ENCODE data around the gene DIP2C.

DIP2C gene

DNA sequence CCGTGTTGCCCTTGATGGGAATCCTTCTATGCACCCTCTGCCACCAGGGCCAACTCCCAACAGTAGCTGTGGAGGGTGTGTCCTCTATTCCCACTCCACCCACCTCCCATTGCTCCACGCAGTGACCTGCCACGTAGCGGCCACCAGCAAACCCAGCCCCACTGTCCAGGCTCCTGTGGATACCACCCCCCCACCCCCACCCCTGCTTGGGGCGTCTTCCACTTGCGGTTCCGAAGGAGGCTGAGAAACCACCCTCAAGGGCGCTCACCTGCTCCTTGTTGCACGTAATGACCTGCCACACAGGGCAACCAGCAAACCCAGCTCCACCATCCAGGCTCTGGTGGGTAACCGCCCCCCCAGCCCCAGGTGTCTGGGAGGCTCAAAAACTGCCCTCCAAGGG, 72.0 kb downstream of the DIP2C start:
- TF ChIP-seq, protein P1, sequence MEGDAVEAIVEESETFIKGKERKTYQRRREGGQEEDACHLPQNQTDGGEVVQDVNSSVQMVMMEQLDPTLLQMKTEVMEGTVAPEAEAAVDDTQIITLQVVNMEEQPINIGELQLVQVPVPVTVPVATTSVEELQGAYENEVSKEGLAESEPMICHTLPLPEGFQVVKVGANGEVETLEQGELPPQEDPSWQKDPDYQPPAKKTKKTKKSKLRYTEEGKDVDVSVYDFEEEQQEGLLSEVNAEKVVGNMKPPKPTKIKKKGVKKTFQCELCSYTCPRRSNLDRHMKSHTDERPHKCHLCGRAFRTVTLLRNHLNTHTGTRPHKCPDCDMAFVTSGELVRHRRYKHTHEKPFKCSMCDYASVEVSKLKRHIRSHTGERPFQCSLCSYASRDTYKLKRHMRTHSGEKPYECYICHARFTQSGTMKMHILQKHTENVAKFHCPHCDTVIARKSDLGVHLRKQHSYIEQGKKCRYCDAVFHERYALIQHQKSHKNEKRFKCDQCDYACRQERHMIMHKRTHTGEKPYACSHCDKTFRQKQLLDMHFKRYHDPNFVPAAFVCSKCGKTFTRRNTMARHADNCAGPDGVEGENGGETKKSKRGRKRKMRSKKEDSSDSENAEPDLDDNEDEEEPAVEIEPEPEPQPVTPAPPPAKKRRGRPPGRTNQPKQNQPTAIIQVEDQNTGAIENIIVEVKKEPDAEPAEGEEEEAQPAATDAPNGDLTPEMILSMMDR (IDR thresholded peaks at IDR 0.05), result no peak

DNA sequence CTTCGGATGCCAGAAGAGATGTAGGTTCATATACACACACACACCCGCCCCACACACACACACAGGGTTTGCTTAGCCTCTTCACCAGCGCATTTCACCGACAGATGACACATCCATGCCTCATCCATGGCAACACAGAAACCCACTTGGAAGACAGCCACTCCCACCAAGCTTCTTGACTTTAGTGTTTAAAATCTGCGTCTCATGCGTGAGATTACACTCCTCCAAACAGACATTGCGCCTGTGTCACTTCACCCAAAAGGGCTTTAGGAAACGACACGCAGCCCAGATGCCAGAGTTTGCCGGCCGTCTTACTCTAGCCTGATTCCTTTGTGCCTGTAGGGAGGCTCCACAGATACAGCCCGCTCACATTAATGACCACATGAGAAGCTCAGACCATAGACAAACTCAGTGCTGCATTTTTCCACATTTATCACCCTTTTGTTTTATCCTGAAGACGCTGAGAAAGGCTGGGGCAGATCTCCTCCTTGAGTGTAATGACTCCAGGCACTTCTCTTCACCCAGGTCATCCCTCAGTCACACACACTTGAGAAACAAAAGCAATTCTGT, 73.8 kb downstream of the DIP2C start:
- TF ChIP-seq, protein P1 (IDR thresholded peaks at IDR 0.05), result no peak

GRCh38 chr10:614790-615582, 74.5 kb downstream of the DIP2C start:
- TF ChIP-seq, protein P1 (IDR thresholded peaks at IDR 0.05), result no peak

GRCh38 chr10:614139-614711, 75.2 kb downstream of the DIP2C start:
- TF ChIP-seq, protein P1 (IDR thresholded peaks at IDR 0.05), result no peak

DNA sequence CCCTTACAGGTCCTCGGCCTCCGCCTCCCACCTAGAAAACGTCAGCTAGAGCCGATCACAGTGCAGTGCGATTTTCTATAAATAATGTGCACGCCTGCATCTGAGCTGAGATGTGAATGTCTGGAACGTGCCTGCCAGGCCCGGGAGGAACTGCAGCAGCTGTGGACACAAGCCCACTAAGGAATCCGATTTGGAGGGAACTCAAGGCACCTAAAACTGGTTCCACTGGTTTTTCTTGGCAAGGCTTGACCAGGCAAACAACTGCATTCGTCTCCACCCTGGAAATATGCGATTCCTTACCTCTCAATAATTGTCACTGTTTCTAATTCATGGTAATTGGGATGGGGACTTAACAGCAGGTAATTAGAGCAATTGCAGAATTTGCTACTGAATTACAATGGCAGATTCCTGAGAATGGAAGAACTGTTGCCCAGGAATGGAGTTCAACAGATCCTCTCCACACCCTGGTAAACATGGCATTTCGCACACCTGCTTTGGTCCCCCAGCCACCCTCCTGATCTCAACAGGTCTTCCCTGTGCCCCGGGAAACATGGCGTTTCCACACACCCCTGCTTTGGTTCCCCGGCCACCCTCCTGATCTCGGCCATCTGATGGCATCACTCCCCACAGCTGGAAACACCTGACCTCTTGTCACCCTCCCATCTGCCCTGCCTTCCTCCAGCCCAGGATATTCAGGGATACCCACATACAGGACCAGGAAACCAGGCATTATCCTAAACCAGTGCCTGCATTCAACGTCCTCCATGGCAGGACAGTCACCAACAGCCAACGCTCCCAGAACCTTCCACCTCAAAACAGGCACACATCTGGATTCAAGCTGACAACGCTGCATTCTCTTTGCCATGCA, 76.0 kb downstream of the DIP2C start:
- TF ChIP-seq, protein P1 (IDR thresholded peaks at IDR 0.05), result no peak

DNA sequence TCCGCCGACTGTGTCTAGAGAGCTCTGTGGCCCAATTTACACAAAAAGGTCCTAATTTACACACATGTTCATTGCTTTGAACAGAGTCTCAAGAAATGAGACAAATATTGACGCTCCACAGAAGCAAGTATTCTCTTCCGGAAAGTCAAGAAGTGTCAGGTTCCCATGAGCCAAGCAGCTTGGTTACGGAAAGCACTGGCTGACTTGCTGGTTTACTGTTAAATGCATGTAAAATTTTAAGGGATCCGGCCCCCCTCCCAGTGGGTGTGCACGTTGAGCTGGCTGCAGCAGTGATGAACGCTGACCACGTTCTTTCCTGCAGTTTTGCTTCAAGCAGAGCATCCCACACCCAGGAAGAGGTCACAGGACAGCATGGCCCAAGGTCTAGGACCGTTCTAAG, 76.8 kb downstream of the DIP2C start:
- TF ChIP-seq, protein P1 (IDR thresholded peaks at IDR 0.05), result no peak

DNA sequence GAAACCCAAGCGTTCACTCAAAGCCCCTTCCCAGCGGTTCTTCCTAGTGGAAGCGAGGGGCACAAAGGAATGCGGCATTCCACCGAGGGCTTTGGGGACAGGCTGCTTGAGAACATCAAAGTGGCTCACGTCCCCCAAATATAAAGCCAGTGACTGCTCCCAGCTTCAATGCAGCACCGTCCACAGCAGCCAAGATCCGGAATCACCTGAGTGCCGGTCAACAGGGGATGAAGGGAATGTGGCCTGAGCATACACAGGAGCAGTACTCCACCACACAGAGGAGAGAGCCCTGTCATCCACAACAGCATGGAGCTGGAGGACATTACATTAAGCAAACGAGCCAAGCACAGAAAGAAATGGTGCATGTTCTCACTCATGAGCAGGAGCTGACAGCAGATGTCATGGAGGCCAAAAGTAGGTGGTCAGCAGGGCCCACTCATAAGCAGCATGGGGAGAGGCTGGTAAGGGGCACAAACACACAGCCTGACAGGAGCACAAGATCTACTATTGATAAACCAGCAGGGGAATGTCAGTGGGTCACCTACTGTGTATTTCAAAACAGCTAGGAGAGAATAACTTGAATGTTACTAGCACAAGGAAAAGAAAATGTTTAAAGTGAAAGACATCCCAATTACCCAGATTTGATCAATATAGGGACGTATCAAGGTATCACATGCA, 79.5 kb downstream of the DIP2C start:
- TF ChIP-seq, protein P1 (IDR thresholded peaks at IDR 0.05), result no peak

Measured in LNCAP (cell line).